Thyroid gland (tissue), 4 donors: ENCODE data around the gene ADAMTS13.

ENCODE experiments used
- POLR2A ChIP-seq, 2 donors: fragments of 450-650 bp; IDR thresholded peaks; one replicate each; pipeline ENCODE4 v1.6.1; 2017; ENCODE audit warnings: antibody characterized with exemption in 2 of 2, mild to moderate bottlenecking in 2 of 2, moderate library complexity in 1 of 2
- TF ChIP-seq, protein P1 (sequence below), 6 experiments: fragments of 200-600 bp in 3 of 6; fragments of 450-650 bp in 3 of 6; sonication (generic) in 3 of 6; IDR thresholded peaks; one replicate each; pipeline ENCODE4 v1.5.1; 2016 to 2019; ENCODE audit warnings: antibody characterized with exemption in 6 of 6, mild to moderate bottlenecking in 2 of 6, inconsistent platforms in 1 of 6, moderate library complexity in 1 of 6

DNA sequence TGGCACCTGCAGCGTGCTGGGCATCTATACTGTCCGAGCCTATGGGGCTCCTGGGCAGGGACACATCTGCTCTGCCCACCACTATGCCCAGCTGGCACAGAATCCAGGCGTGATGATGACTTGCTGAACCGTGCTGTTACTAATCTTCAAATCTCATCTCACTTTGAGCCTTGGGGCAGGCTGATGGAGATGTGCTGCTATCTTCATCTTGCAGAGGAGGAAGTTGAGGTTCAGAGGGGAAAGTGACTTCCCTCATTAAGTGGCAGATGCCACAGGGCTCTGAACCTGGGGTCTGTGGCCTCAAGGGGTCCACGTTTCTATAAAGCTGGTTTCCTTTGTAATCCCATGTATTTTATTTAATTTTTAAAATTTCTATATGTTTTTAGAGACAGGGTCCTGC is 52.0 kb downstream of the ADAMTS13 start:
- TF ChIP-seq, protein P1, sequence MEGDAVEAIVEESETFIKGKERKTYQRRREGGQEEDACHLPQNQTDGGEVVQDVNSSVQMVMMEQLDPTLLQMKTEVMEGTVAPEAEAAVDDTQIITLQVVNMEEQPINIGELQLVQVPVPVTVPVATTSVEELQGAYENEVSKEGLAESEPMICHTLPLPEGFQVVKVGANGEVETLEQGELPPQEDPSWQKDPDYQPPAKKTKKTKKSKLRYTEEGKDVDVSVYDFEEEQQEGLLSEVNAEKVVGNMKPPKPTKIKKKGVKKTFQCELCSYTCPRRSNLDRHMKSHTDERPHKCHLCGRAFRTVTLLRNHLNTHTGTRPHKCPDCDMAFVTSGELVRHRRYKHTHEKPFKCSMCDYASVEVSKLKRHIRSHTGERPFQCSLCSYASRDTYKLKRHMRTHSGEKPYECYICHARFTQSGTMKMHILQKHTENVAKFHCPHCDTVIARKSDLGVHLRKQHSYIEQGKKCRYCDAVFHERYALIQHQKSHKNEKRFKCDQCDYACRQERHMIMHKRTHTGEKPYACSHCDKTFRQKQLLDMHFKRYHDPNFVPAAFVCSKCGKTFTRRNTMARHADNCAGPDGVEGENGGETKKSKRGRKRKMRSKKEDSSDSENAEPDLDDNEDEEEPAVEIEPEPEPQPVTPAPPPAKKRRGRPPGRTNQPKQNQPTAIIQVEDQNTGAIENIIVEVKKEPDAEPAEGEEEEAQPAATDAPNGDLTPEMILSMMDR (IDR thresholded peaks at IDR 0.05), result no peak
- no peak for TF ChIP-seq POLR2A (IDR thresholded peaks at IDR 0.05)
